ENCODE results near the gene MTRFR.

- TF ChIP-seq, protein P1, sequence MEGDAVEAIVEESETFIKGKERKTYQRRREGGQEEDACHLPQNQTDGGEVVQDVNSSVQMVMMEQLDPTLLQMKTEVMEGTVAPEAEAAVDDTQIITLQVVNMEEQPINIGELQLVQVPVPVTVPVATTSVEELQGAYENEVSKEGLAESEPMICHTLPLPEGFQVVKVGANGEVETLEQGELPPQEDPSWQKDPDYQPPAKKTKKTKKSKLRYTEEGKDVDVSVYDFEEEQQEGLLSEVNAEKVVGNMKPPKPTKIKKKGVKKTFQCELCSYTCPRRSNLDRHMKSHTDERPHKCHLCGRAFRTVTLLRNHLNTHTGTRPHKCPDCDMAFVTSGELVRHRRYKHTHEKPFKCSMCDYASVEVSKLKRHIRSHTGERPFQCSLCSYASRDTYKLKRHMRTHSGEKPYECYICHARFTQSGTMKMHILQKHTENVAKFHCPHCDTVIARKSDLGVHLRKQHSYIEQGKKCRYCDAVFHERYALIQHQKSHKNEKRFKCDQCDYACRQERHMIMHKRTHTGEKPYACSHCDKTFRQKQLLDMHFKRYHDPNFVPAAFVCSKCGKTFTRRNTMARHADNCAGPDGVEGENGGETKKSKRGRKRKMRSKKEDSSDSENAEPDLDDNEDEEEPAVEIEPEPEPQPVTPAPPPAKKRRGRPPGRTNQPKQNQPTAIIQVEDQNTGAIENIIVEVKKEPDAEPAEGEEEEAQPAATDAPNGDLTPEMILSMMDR (conservative IDR thresholded peaks at IDR 0.05; ENCODE audit: low read depth, low read length) = no peak
- TF ChIP-seq EZH2 (IDR thresholded peaks at IDR 0.05; ENCODE audit: borderline replicate concordance, low read depth, low read length, poor library complexity, severe bottlenecking) = no peak
Observed at GRCh38 chr12:123253641-123254459, 20.6 kb downstream of the MTRFR start.

All from A673 (cell line).